Measurements from ENCODE around the gene CHD8. TPM values are rescaled to one million over a fixed set of nuclear protein-coding genes. Genes with fewer than 3 reads are reported as not detected.

Gene CHD8
- total and polyA plus RNA-seq, 2 of the 13 experiments (the other 11 are each of a cell fraction or from before 2014, with no cell fraction given) = 35.1 to 79.6 TPM

GRCh38 chr14:21476523-21476924, 20.6 kb upstream of the CHD8 start (continued):
- TF ChIP-seq ZNF770 (CRISPR knock-in tag; IDR thresholded peaks at IDR 0.05) = no peak

- Histone ChIP-seq H3K4me1 (ENCODE audit: insufficient read depth, low read length) (peaks cover 29% of the 10 kb centered on the region), H3K79me2 (ENCODE audit: insufficient read depth, low read length) (peaks cover 45% of the 10 kb centered on the region), H3K4me2 (ENCODE audit: low read depth, low read length) (peak overlapping the region; percentile 84), H3K9ac (ENCODE audit: insufficient read depth, low read depth, low read length) (peak overlapping the region; percentile 95), H3K9me3 (ENCODE audit: low read length) (no peaks in the 10 kb centered on the region), H2AFZ (ENCODE audit: low read length) (peak overlapping the region; percentile 88), H3K36me3 (replicated peaks in 1 of 2; ENCODE audit: control insufficient read depth in 1 of 2, insufficient read depth in 2 of 2, low read length in 2 of 2) (peaks cover 8 to 28% of the 10 kb centered on the region in 2 experiments), H3K4me3 (replicated peaks in 1 of 3; ENCODE audit: insufficient read depth in 1 of 3, low read depth in 2 of 3, low read length in 3 of 3) (peak overlapping the region; percentile 83 to 99 (median 87)), H4K20me1 (ENCODE audit: insufficient read depth, low read length) (no peaks in the 10 kb centered on the region), H3K27me3 (ENCODE audit: control insufficient read depth in 1 of 2, insufficient read depth in 2 of 2, low read length in 2 of 2) (no peaks in the 10 kb centered on the region; a peak in 1 of 5 replicates), H3K27ac (ENCODE audit: extremely low read length, insufficient read depth, low read length) (peak overlapping the region; percentile 87)
- BruUV-seq (replicated peaks) = TSS peak; percentile 82
- peak; percentile 4 for FAIRE-seq
- in situ Hi-C loops (cut with HindIII; ENCODE audit: extremely low pct_ligation_motif_present, low pct_unique_long_range_greater_than_20kb) (no loop called here), intact Hi-C loops (cut with micrococcal nuclease; ENCODE audit: unreplicated experiment) (loop anchor here (1.0 to 2.0 kb wide), 3 partner anchors 20 to 1015 kb away; partner anchors contain the start of genes CHD8 and PIP4P1)
- 9% methylated on average over 10 of the region's 10 CpGs for WGBS (ENCODE audit: low lambda C conversion rate)
- ChIA-PET POLR2A (interaction anchor here (0.7 to 5.2 kb wide), 10 partner anchors 12 to 92 kb away, joined by 3 to 47 read pairs (median 7); partner anchors contain the start of genes CHD8 and METTL3), CTCF (ENCODE audit: low intra/inter-chr PET ratio, low total read pairs) (interaction anchor here (1.7 to 2.0 kb wide), 2 partner anchors 20 to 82 kb away, joined by 12 to 19 read pairs; partner anchors contain the start of gene CHD8)
- DNase-seq (ENCODE audit: low spot score) = peak; percentile 18
- ATAC-seq = peak; percentile 32
- TF ChIP-seq JUND (CRISPR knock-in tag; IDR thresholded peaks at IDR 0.05) = no peak
- TF ChIP-seq ZNF326 (CRISPR knock-in tag; IDR thresholded peaks at IDR 0.05; ENCODE audit: borderline replicate concordance) = no peak
- TF ChIP-seq NFIC (IDR thresholded peaks at IDR 0.05; ENCODE audit: low read length) = peak; percentile 32; the same call in 1 of the 2 replicates
- TF ChIP-seq SP1 (IDR thresholded peaks at IDR 0.05) = no peak
- no peak for TF ChIP-seq SP1 (CRISPR knock-in tag; IDR thresholded peaks at IDR 0.05)
- TF ChIP-seq NFYB (CRISPR knock-in tag; IDR thresholded peaks at IDR 0.05) = no peak
- TF ChIP-seq IRF2 (CRISPR knock-in tag; IDR thresholded peaks at IDR 0.05) = peak; percentile 45; the same call in 1 of the 2 replicates
- TF ChIP-seq FOXP1 (IDR thresholded peaks at IDR 0.05) = no peak
- TF ChIP-seq FOXP1 (CRISPR knock-in tag; IDR thresholded peaks at IDR 0.05) = peak; percentile 47
- no peak for TF ChIP-seq HOXA5 (CRISPR knock-in tag; IDR thresholded peaks at IDR 0.05)
- TF ChIP-seq TAF1 (CRISPR knock-in tag; IDR thresholded peaks at IDR 0.05) = peak; percentile 21; the same call in 1 of the 2 replicates
- TF ChIP-seq RAD21 (CRISPR knock-in tag; IDR thresholded peaks at IDR 0.05) = no peak
- peak; percentile 47 for TF ChIP-seq ZEB1 (IDR thresholded peaks at IDR 0.05; ENCODE audit: insufficient replicate concordance, low read depth)
- no peak for TF ChIP-seq ZFP1 (CRISPR knock-in tag; IDR thresholded peaks at IDR 0.05)
- 0 out of 2 replicates have a peak, but pooled peaks have one; percentile 47 for TF ChIP-seq ZNF24 (IDR thresholded peaks at IDR 0.05)
- no peak for TF ChIP-seq CAMTA2 (CRISPR knock-in tag; IDR thresholded peaks at IDR 0.05; ENCODE audit: borderline replicate concordance)
- TF ChIP-seq ZNF609 (CRISPR knock-in tag; IDR thresholded peaks at IDR 0.05; ENCODE audit: borderline replicate concordance) = no peak
Measured at GRCh38 chr14:21475767-21476522, 20.0 kb upstream of the CHD8 start.
